ENCODE measurements around the gene MAPT.

Gene MAPT

GRCh38 chr17:45894022-45894784 is at the start of gene MAPT:
MAPT (plus strand) TSS chr17:45894554; CDS start chr17:45962338, 67,784 bp downstream.
- peak; percentile 79 for DNase-seq (ENCODE audit: low spot score)

- DNase-seq (ENCODE audit: low spot score) = no peak
Measured at GRCh38 chr17:45844695-45845375, 49.5 kb upstream of the MAPT start, which contains the start of gene SPPL2C. SPPL2C (plus strand) TSS chr17:45844881; CDS start chr17:45844907, 26 bp downstream.

- DNase-seq (ENCODE audit: low spot score) = no peak
Measured at GRCh38 chr17:45845376-45846185, 48.8 kb upstream of the MAPT start.

- no peak for DNase-seq (ENCODE audit: low spot score)
Measured at GRCh38 chr17:45846223-45846622, 48.1 kb upstream of the MAPT start.

- DNase-seq (ENCODE audit: low spot score) = no peak
Measured at GRCh38 chr17:45846646-45847045, 47.7 kb upstream of the MAPT start.

- DNase-seq (ENCODE audit: low spot score) = no peak
Measured at GRCh38 chr17:45847101-45847500, 47.3 kb upstream of the MAPT start.

GRCh38 chr17:45847747-45848146 is 46.6 kb upstream of the MAPT start:
- no peak for DNase-seq (ENCODE audit: low spot score)

GRCh38 chr17:45848405-45848804 is 45.9 kb upstream of the MAPT start:
- DNase-seq (ENCODE audit: low spot score) = no peak

- DNase-seq (ENCODE audit: low spot score) = no peak
Measured at GRCh38 chr17:45848868-45849535, 45.4 kb upstream of the MAPT start.

- no peak for DNase-seq (ENCODE audit: low spot score)
Measured at GRCh38 chr17:45849536-45849990, 44.8 kb upstream of the MAPT start.

- no peak for DNase-seq (ENCODE audit: low spot score)
Measured at GRCh38 chr17:45850011-45850410, 44.3 kb upstream of the MAPT start.

GRCh38 chr17:45850468-45850867 is 43.9 kb upstream of the MAPT start:
- no peak for DNase-seq (ENCODE audit: low spot score)

GRCh38 chr17:45851022-45851421 is 43.3 kb upstream of the MAPT start:
- no peak for DNase-seq (ENCODE audit: low spot score)

- no peak for DNase-seq (ENCODE audit: low spot score)
Measured at GRCh38 chr17:45851464-45851863, 42.9 kb upstream of the MAPT start.

GRCh38 chr17:45851873-45852272 is 42.5 kb upstream of the MAPT start:
- no peak for DNase-seq (ENCODE audit: low spot score)

- DNase-seq (ENCODE audit: low spot score) = peak; percentile 58
Measured at GRCh38 chr17:45852535-45853297, 41.6 kb upstream of the MAPT start.

GRCh38 chr17:45854209-45854608 is 40.1 kb upstream of the MAPT start:
- DNase-seq (ENCODE audit: low spot score) = no peak

GRCh38 chr17:45855691-45856336 is 38.5 kb upstream of the MAPT start:
- no peak for DNase-seq (ENCODE audit: low spot score)

- no peak for DNase-seq (ENCODE audit: low spot score)
Measured at GRCh38 chr17:45857977-45858708, 36.2 kb upstream of the MAPT start.

- no peak for DNase-seq (ENCODE audit: low spot score)
Measured at GRCh38 chr17:45861165-45861564, 33.2 kb upstream of the MAPT start.

Measured in CD4-positive, alpha-beta T cell treated with Interleukin-15 for 4 hours (primary cell).